PFSK-1 (cell line): ENCODE measurements around the gene ZDHHC14.

Source experiments
- FOXP2 ChIP-seq: optimal IDR thresholded peaks from 2 replicates; pipeline ENCODE3; 2011; ENCODE audit warnings: borderline replicate concordance, control low read depth, inconsistent platforms; ENCODE audit not compliant: insufficient read depth; ENCODE audit errors: extremely low read length, extremely low read depth
- POLR2AphosphoS5 ChIP-seq: IDR thresholded peaks from 2 replicates; pipeline ENCODE4 v1.6.1; 2012; ENCODE audit warnings: low read depth, mild to moderate bottlenecking, control low read depth, low read length, moderate library complexity
- REST ChIP-seq, 2 experiments: IDR thresholded peaks; 2 replicates each; pipeline versions ENCODE4 v1.6.1 to v1.8.0; 2011 to 2012; ENCODE audit warnings: low read depth in 2 of 2, low read length in 2 of 2, control low read depth in 1 of 2, inconsistent platforms in 1 of 2, mild to moderate bottlenecking in 1 of 2, moderate library complexity in 1 of 2; ENCODE audit not compliant: insufficient read depth in 1 of 2
- SIN3A ChIP-seq: IDR thresholded peaks from 2 replicates; pipeline ENCODE4 v1.6.1; 2012; ENCODE audit warnings: mild to moderate bottlenecking, low read length, moderate library complexity, borderline replicate concordance; ENCODE audit not compliant: insufficient read depth
- TAF1 ChIP-seq: IDR thresholded peaks from 2 replicates; pipeline ENCODE4 v1.6.1; 2012; ENCODE audit warnings: low read length, control low read depth, borderline replicate concordance; ENCODE audit not compliant: insufficient read depth

ZDHHC14 gene

DNA sequence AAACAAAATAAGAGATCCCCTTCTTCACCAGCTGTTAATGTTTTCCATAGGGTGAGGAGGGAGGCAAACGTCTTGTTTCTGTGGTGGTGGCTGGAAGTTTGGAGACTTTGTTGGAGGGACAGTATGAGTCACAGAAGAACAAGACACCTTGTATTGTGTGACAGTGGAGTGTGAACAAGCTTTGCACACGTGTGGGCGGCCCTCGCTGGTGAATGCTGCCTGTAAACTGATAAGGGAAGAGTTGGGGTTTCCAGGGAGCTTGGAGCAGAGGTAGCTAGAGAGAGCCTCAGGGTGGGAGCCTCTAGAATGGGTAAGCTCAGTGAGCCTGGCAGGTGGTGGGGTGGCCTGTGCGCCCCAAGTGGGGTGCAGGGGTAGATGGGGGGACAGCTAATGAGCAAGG, 78.3 kb downstream of the ZDHHC14 start:
- no peak for TF ChIP-seq REST (IDR thresholded peaks at IDR 0.05; ENCODE audit: insufficient read depth in 1 of 2, low read depth in 2 of 2, low read length in 2 of 2)
- TF ChIP-seq TAF1 = no peak
- TF ChIP-seq FOXP2 = no peak
- TF ChIP-seq POLR2AphosphoS5 = no peak
- no peak for TF ChIP-seq SIN3A

DNA sequence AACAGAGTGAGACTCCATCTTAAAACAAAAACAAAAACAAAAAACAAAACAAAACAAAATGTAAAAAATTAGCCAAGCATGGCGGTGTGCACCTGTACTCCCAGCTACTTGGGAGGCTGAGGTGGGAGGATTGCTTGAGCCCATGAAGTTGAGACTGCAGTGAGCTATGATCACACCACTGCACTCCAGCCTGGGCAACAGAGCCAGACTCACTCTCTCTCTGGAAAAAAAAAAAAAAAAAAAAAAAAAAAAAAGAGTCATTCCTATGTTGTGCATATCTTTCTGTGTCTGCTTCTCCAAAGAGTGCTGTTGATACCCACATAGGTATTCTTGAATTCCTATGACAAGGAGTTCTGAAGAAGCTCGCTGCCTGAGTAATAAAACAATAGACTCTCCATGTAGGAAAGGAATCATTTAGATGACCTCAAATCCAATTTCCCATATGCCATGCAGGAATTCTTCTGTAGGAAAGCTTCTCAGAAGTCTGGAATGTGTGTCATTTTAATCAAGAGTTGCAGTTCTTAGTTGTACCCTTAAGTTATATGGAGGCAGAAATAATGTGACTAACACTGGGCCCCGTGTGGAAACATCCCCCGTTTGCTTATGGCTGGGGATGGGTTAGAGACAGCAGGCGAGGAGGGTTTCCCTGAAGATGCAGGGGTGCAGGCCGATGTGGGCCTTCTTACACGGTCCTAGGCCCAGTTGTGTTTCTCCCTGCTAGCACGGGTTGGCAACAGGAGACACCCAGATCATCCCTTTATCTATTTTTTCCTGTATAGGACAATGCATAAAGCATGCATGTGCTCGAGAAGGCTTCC, 79.4 kb downstream of the ZDHHC14 start:
- TF ChIP-seq TAF1 (no peak), SIN3A (no peak), POLR2AphosphoS5 (no peak), REST (IDR thresholded peaks at IDR 0.05; ENCODE audit: insufficient read depth in 1 of 2, low read depth in 2 of 2, low read length in 2 of 2) (no peak), FOXP2 (no peak)

GRCh38 chr6:157461000-157461915, 80.3 kb downstream of the ZDHHC14 start:
- TF ChIP-seq REST (IDR thresholded peaks at IDR 0.05; ENCODE audit: insufficient read depth in 1 of 2, low read depth in 2 of 2, low read length in 2 of 2) (no peak), TAF1 (no peak), FOXP2 (no peak), POLR2AphosphoS5 (no peak)

DNA sequence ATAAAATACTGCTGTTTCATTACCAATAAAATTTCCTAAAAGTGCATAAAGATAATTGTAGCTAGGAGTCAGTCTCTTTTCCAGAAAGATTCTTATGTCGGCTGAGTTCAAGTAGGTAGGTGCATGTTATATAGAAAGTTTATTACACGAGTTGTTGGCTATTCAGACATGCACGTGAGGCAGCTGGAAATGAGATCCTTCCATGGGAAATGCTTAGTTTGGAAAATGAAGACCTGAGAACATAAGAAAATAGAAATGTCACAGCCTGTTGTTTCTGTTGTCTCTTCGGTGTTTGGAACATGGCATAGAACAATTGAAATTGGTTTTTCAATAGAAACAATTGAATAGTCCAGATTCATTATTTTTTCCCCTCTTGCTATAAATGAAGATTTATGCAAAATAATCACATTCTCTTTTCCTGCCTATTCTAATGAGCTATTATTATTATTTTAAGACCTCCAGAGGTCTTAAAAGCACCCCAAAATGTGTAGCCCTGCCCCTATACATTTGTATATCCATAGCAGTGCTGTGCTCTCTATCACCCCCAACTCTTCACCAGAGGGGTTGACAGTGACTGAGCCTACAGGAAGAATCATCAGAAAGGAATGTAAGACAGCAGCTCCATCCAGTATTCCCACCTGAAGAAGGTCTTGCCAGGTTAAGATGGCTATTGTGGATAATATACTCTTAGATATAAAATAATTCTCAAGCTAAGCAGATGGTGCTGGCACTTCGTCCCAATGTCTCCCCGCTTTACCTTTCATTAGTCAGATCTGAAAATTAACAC, 82.2 kb downstream of the ZDHHC14 start:
- TF ChIP-seq SIN3A (no peak), POLR2AphosphoS5 (no peak), TAF1 (no peak), REST (IDR thresholded peaks at IDR 0.05; ENCODE audit: insufficient read depth in 1 of 2, low read depth in 2 of 2, low read length in 2 of 2) (no peak), FOXP2 (no peak)
